ENCODE measurements around the gene DOCK7.
A peak's percentile ranks its signal among the peaks of the same experiment; 100 is the strongest.

DOCK7 gene

GRCh38 chr1:62601457-62601856, 86.7 kb downstream of the DOCK7 start:
- no peak for DNase-seq (ENCODE audit: low read depth)
- no peak for TF ChIP-seq CTCF (conservative IDR thresholded peaks at IDR 0.05; ENCODE audit: low read length)
- no peak overlapping the region for H3K4me3 ChIP-seq (ENCODE audit: low read length)

GRCh38 chr1:62599044-62599443, 89.1 kb downstream of the DOCK7 start:
- DNase-seq (ENCODE audit: low read depth) = peak; percentile 10
- no peak for TF ChIP-seq CTCF (conservative IDR thresholded peaks at IDR 0.05; ENCODE audit: low read length)
- no peak overlapping the region for H3K4me3 ChIP-seq (ENCODE audit: low read length)

- no peak within 1 kb of the TSS for H3K4me3 ChIP-seq (ENCODE audit: low read length)
- no peak for DNase-seq (ENCODE audit: low read depth)
- TF ChIP-seq CTCF (conservative IDR thresholded peaks at IDR 0.05; ENCODE audit: low read length) = no peak
These were observed 90.9 kb downstream of the DOCK7 start, which contains the start of gene ANGPTL3 for GRCh38 chr1:62597281-62597680. ANGPTL3 (plus strand) TSS chr1:62597520; CDS start chr1:62597567, 47 bp downstream.

- no peak for TF ChIP-seq CTCF (conservative IDR thresholded peaks at IDR 0.05; ENCODE audit: low read length)
- no peak overlapping the region for H3K4me3 ChIP-seq (ENCODE audit: low read length)
- no peak for DNase-seq (ENCODE audit: low read depth)
These were observed 92.5 kb downstream of the DOCK7 start for GRCh38 chr1:62595647-62596046.

- H3K4me3 ChIP-seq (ENCODE audit: low read length) = no peak overlapping the region
- no peak for DNase-seq (ENCODE audit: low read depth)
- no peak for TF ChIP-seq CTCF (conservative IDR thresholded peaks at IDR 0.05; ENCODE audit: low read length)
These were observed 94.3 kb downstream of the DOCK7 start for GRCh38 chr1:62593825-62594394.

- TF ChIP-seq CTCF (conservative IDR thresholded peaks at IDR 0.05; ENCODE audit: low read length) = no peak
- no peak for DNase-seq (ENCODE audit: low read depth)
- no peak overlapping the region for H3K4me3 ChIP-seq (ENCODE audit: low read length)
These were observed 97.2 kb downstream of the DOCK7 start for GRCh38 chr1:62590970-62591368.

GRCh38 chr1:62590255-62590969, 97.8 kb downstream of the DOCK7 start:
- no peak overlapping the region for H3K4me3 ChIP-seq (ENCODE audit: low read length)
- TF ChIP-seq CTCF (conservative IDR thresholded peaks at IDR 0.05; ENCODE audit: low read length) = no peak
- no peak for DNase-seq (ENCODE audit: low read depth)

Data from AG10803 (cell line).